Endometrial microvascular endothelial cells (primary cell): ENCODE results near the gene TIMM29. TPM values are rescaled to one million over a fixed set of nuclear protein-coding genes. Genes with fewer than 3 reads are reported as not detected.

Source experiments
- in situ Hi-C: cut with HindIII; loops from 2 replicates; pipeline ENCODE4 v1.10.0; 2017; ENCODE audit warnings: low sequenced_read_pairs, low pct_unique_long_range_greater_than_20kb; ENCODE audit errors: inconsistent ontology term
- total RNA-seq: library from RNA; depleted of rRNA; stranded (reverse); fragments of >200 nt; gene quantifications from one replicate; pipeline ENCODE4 v1.2.3, GENCODE V29; 2015; ENCODE audit errors: inconsistent ontology term

The TIMM29 gene
- 32.8 TPM for total RNA-seq

- in situ Hi-C loops: no loop called here
Measured at GRCh38 chr19:10928563-10929401, at the start of gene TIMM29, which contains the start of gene YIPF2. TIMM29 (plus strand) TSS chr19:10928811; CDS start chr19:10928823, 12 bp downstream. YIPF2 (minus strand) TSS chr19:10928639; CDS start chr19:10928410, 229 bp downstream.

- in situ Hi-C loops: loop anchor here (25.0 kb wide), 1 partner anchor 156 kb away; no protein-coding TSS in a partner anchor
Measured at GRCh38 chr19:10881403-10882107, 47.1 kb upstream of the TIMM29 start.

DNA sequence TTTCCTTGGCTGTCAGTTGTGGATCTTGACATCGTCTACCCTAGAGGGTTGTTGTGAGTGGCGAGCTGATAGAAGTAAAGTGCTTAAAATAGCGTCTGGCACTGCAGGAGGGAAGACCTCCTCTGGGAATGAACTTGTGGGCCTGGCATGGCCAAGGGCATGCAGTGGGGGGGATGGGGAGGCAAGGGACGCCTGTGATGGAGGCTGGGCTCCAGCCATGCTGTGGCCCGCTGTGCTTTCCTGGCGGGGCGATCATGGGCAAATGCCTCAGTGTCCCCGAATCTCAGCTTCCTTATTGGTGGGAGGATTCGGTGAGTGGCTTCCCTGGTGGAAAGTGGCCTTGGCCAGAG is 46.5 kb upstream of the TIMM29 start:
- in situ Hi-C loops: loop anchor here (25.0 kb wide), 1 partner anchor 155 kb away; no protein-coding TSS in a partner anchor

GRCh38 chr19:10884274-10884673 is 44.3 kb upstream of the TIMM29 start:
- in situ Hi-C loops: loop anchor here (25.0 kb wide), 1 partner anchor 153 kb away; no protein-coding TSS in a partner anchor

- in situ Hi-C loops: loop anchor here (25.0 kb wide), 1 partner anchor 152 kb away; no protein-coding TSS in a partner anchor
Measured at GRCh38 chr19:10885201-10886169, 43.1 kb upstream of the TIMM29 start.

GRCh38 chr19:10887616-10888367 is 40.8 kb upstream of the TIMM29 start:
- in situ Hi-C loops: loop anchor here (25.0 kb wide), 1 partner anchor 150 kb away; no protein-coding TSS in a partner anchor

DNA sequence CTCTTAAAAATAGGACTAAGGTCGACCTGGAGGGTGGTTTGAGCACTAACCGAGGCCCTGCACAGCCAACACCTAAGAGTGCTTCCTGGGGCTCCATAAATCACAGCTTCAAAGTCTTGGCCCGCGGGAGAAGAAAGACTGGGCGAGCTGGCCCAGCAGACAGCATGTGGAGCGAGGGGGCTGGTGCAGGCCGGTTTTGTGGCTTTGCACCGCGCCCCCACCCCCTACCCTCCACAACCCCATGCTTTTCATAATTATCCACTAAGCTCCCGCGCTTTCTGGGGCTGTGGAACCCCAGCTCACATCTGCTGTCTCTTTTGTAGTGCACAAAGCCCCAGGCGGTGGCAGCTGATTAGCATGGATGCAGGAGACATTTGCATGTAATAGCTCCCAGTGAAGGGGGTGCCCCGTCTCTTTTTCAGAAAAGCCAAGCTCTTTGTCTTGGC is 40.2 kb upstream of the TIMM29 start:
- in situ Hi-C loops: loop anchor here (25.0 kb wide), 1 partner anchor 149 kb away; no protein-coding TSS in a partner anchor

GRCh38 chr19:10889880-10890279 is 38.7 kb upstream of the TIMM29 start:
- in situ Hi-C loops: loop anchor here (25.0 kb wide), 1 partner anchor 147 kb away; no protein-coding TSS in a partner anchor

GRCh38 chr19:10891405-10892086 is 37.1 kb upstream of the TIMM29 start:
- in situ Hi-C loops: loop anchor here (25.0 kb wide), 1 partner anchor 146 kb away; no protein-coding TSS in a partner anchor

DNA sequence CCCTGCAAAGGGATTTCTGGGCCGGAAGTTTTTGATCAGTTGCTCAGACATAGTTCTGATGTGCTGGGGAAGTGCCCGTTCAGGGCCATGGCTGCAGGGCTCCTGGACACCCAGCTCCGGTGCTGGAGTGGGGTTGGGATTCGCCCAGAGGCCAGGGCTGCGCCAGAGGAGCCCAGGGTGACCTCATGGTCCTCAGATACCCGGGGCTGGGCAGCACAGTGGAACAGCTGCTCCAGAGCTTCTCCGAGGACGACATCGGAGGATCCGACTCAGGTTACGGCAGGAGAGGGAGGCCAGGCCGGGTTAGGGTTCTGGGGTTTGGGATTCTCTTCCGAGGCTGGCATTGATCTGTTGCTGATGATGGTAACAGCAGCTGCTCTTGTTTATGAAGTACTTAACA is 36.4 kb upstream of the TIMM29 start:
- in situ Hi-C loops: loop anchor here (25.0 kb wide), 1 partner anchor 145 kb away; no protein-coding TSS in a partner anchor

- in situ Hi-C loops: loop anchor here (25.0 kb wide), 1 partner anchor 142 kb away; no protein-coding TSS in a partner anchor
Measured at GRCh38 chr19:10894911-10895213, 33.7 kb upstream of the TIMM29 start.

DNA sequence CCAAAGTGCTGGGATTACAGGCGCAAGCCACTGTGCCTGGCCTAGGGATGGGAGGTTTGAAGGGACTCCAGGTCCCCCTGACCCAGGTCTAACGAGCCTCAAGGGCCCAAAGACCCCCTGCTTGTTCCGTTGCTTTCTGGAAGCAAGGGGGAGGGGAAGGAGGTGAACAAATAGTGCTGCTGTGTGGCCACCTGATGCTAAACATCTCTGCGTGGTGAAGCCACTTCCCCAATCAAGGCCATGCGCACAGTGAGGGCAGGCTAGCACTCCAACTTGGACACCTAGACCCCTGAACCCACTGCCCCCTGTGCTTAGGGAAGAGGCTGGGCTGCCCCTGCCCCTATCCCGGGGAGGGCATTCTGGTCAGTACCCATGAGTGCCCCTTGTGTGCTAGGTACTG is 33.2 kb upstream of the TIMM29 start:
- in situ Hi-C loops: loop anchor here (25.0 kb wide), 1 partner anchor 142 kb away; no protein-coding TSS in a partner anchor

- in situ Hi-C loops: loop anchor here (25.0 kb wide), 1 partner anchor 141 kb away; no protein-coding TSS in a partner anchor
Measured at GRCh38 chr19:10895920-10896319, 32.7 kb upstream of the TIMM29 start.

DNA sequence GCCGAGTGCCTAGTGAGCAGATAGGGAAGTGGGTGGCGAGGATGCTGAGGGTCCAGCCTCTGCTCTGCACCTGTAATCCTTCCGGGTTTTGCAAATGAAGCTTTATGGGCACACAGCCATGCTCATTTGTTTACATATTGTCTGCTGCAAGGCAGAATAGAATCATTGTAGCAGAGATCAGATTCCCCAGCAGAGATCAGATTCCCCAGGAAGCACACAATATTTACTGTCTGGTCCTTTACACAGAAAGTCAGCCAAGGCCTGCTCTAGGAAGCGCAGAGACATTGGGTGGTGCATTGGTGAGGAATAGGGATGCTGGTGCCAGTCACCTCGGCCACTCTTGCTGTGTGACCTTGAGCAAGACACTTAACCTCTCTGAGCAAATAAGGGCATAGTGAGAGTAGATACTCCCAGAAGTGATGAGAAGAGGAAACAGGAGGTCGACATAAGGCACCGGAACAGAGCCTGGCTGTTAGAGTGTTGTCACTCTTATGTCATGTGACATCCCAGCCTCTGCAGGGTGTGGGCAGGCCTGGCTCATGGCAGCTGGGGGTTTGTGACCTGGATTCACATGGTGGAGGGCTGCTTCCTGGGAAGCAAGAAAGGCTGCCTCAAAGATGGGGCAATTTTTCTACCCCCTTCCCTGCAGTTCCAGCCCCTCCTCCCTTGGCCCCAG is 31.6 kb upstream of the TIMM29 start:
- in situ Hi-C loops: loop anchor here (25.0 kb wide), 1 partner anchor 140 kb away; no protein-coding TSS in a partner anchor

- in situ Hi-C loops: loop anchor here (25.0 kb wide), 1 partner anchor 139 kb away; no protein-coding TSS in a partner anchor
Measured at GRCh38 chr19:10898633-10899032, 30.0 kb upstream of the TIMM29 start.

GRCh38 chr19:10899151-10899653 is 29.4 kb upstream of the TIMM29 start:
- in situ Hi-C loops: loop anchor here (25.0 kb wide), 1 partner anchor 138 kb away; no protein-coding TSS in a partner anchor
